PC-9 (cell line): ENCODE data around the gene TMTC2. TPM values are rescaled to one million over a fixed set of nuclear protein-coding genes. Genes with fewer than 3 reads are reported as not detected.
A peak's percentile ranks its signal among the peaks of the same experiment; 100 is the strongest.

Experiments
- BruUV-seq: library from RNA; stranded (reverse); fragments of 400-500 nt; replicated peaks from 2 replicates; lab custom pipeline; 2021; lab: Mats Ljungman, UMichigan
- CTCF ChIA-PET: fragments of 300-600 bp; sonication (Branson Sonifier 250); formaldehyde crosslinking; loops from one replicate; lab custom pipeline; 2022; ENCODE audit warnings: antibody characterized with exemption; lab: Charles Lee
- POLR2A ChIA-PET: fragments of 300-600 bp; sonication (Branson Sonifier 250); formaldehyde crosslinking; loops from one replicate; lab custom pipeline; 2022; ENCODE audit warnings: antibody characterized with exemption; ENCODE audit not compliant: unreplicated experiment; lab: Charles Lee
- DNase-seq, 2 experiments: peaks; one replicate each; pipeline versions ENCODE4 v3.0.0 to v3.0.0-alpha.2; 2015 to 2022; ENCODE audit warnings: mixed read lengths in 1 of 2
- H2AFZ ChIP-seq: fragments of 200-600 bp; sonication (generic); 2 replicates; pipeline ENCODE4 v1.8.1; 2017; ENCODE audit warnings: antibody characterized with exemption
- H3F3A ChIP-seq: fragments of 200-600 bp; sonication (generic); 2 replicates; pipeline ENCODE4 v1.8.1; 2017; ENCODE audit warnings: antibody characterized with exemption, mild to moderate bottlenecking, low read depth; ENCODE audit not compliant: insufficient read depth
- H3K27ac ChIP-seq: fragments of 200-600 bp; sonication (generic); 2 replicates; pipeline ENCODE4 v1.6.1; 2016; ENCODE audit warnings: mixed run types
- H3K27me3 ChIP-seq: fragments of 200-600 bp; sonication (generic); 2 replicates; pipeline ENCODE4 v1.6.1; 2016; ENCODE audit warnings: low read depth, mixed run types; ENCODE audit not compliant: insufficient read depth
- H3K36me3 ChIP-seq: fragments of 200-600 bp; sonication (generic); 2 replicates; pipeline ENCODE4 v1.6.1; 2016; ENCODE audit warnings: low read depth, mixed run types
- H3K4me1 ChIP-seq: fragments of 200-600 bp; sonication (generic); replicated peaks from 2 replicates; pipeline ENCODE4 v1.6.1; 2016; ENCODE audit warnings: mixed run types; ENCODE audit not compliant: insufficient read depth
- H3K4me2 ChIP-seq: fragments of 200-600 bp; sonication (generic); 2 replicates; pipeline ENCODE4 v1.6.1; 2017; ENCODE audit warnings: mixed run types
- H3K4me3 ChIP-seq: fragments of 200-600 bp; sonication (generic); 2 replicates; pipeline ENCODE4 v1.6.1; 2016; ENCODE audit warnings: mixed run types
- H3K79me2 ChIP-seq: fragments of 200-600 bp; sonication (generic); 2 replicates; pipeline ENCODE4 v1.6.1; 2017; ENCODE audit warnings: low read depth, mixed run types
- H3K9me2 ChIP-seq: fragments of 200-600 bp; sonication (generic); 2 replicates; pipeline ENCODE4 v1.8.1; 2017; ENCODE audit warnings: mild to moderate bottlenecking; ENCODE audit not compliant: insufficient read depth
- H3K9me3 ChIP-seq: fragments of 200-600 bp; sonication (generic); 2 replicates; pipeline ENCODE4 v1.8.1; 2016; ENCODE audit warnings: low read depth; ENCODE audit not compliant: insufficient read depth
- H4K20me1 ChIP-seq: fragments of 200-600 bp; sonication (generic); 2 replicates; pipeline ENCODE4 v1.8.1; 2017; ENCODE audit not compliant: insufficient read depth
- CTCF ChIP-seq: fragments of 200-600 bp; sonication (generic); conservative IDR thresholded peaks from 2 replicates; pipeline ENCODE4 v1.6.1; 2017; ENCODE audit warnings: mixed run types, antibody characterized with exemption, mild to moderate bottlenecking, moderate library complexity
- EZH2 ChIP-seq: fragments of 200-600 bp; sonication (generic); IDR thresholded peaks from 2 replicates; pipeline ENCODE4 v1.8.0; 2017; ENCODE audit warnings: antibody characterized with exemption, low read depth
- intact Hi-C: fragments of 100-400 bp; cut with micrococcal nuclease; formaldehyde crosslinking; loops from one replicate; pipeline ENCODE4 v1.10.0; 2022; ENCODE audit not compliant: unreplicated experiment
- total RNA-seq: library from RNA; stranded (reverse); gene quantifications from 2 replicates; pipeline ENCODE4 v1.2.3, GENCODE V29; 2021

Gene TMTC2
- total RNA-seq, 1 experiment from 2014 or later, result 8.6 TPM

GRCh38 chr12:82694276-82694675, 7.6 kb downstream of the TMTC2 start:
- no peak overlapping the region for H3K4me3 ChIP-seq
- no peak for TF ChIP-seq EZH2
- TF ChIP-seq CTCF, result no peak
- H3K27me3 ChIP-seq, result no peaks in the 10 kb centered on the region
- H3K9me2 ChIP-seq, result no peaks in the 10 kb centered on the region; the same call in 1 of the 2 replicates
- H3K9me3 ChIP-seq, result no peaks in the 10 kb centered on the region
- peaks cover 6% of the 10 kb centered on the region; the same call in 1 of the 2 replicates for H3F3A ChIP-seq
- H3K27ac ChIP-seq, result no peak overlapping the region
- H3K36me3 ChIP-seq, result no peaks in the 10 kb centered on the region
- no peaks in the 10 kb centered on the region for H4K20me1 ChIP-seq
- POLR2A ChIA-PET, result no interaction called here
- no peaks in the 10 kb centered on the region for H3K79me2 ChIP-seq
- no peak overlapping the region for H2AFZ ChIP-seq
- H3K4me2 ChIP-seq, result no peak overlapping the region
- intact Hi-C loops, result loop anchor here (5.0 kb wide), 1 partner anchor 53 kb away; no protein-coding TSS in a partner anchor
- CTCF ChIA-PET, result no interaction called here
- no peak for DNase-seq
- no TSS peak for BruUV-seq
- H3K4me1 ChIP-seq, result peaks cover 8% of the 10 kb centered on the region; the same call in 1 of the 2 replicates

DNA sequence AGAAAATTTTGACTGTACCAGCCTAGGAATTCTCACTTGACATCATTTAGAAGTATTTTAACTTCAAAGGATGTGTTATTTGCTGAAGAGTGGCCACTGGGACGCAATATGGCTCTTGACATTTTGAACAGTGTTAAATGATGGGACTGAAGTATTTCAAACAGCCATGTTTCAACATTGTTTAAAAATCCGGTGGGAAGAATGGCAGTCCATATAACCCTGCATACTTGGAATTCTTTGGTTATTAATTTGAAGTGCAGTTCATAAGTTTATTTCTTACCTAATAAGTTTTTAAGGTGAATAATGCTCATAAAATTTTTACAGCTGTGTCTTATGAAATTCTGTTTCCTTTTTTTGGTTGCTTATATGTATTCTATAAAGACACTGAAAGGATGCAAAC, 8.3 kb downstream of the TMTC2 start:
- Histone ChIP-seq H3K79me2 (no peaks in the 10 kb centered on the region), H3K4me2 (no peak overlapping the region), H3K4me3 (no peak overlapping the region), H3K27ac (no peak overlapping the region), H3K27me3 (no peaks in the 10 kb centered on the region), H2AFZ (no peak overlapping the region), H3K4me1 (peaks cover 8% of the 10 kb centered on the region; the same call in 1 of the 2 replicates), H3K36me3 (no peaks in the 10 kb centered on the region), H3F3A (peaks cover 6% of the 10 kb centered on the region; the same call in 1 of the 2 replicates), H3K9me2 (no peaks in the 10 kb centered on the region; the same call in 1 of the 2 replicates), H4K20me1 (no peaks in the 10 kb centered on the region), H3K9me3 (no peaks in the 10 kb centered on the region)
- ChIA-PET POLR2A (no interaction called here), CTCF (no interaction called here)
- TF ChIP-seq CTCF (no peak), EZH2 (no peak)
- peak in 1 of 2 experiments; percentile 75 for DNase-seq
- no TSS peak for BruUV-seq
- intact Hi-C loops, result loop anchor here (5.0 kb wide), 1 partner anchor 52 kb away; no protein-coding TSS in a partner anchor

- no peaks in the 10 kb centered on the region for H3K79me2 ChIP-seq
- H3K9me3 ChIP-seq, result no peaks in the 10 kb centered on the region
- CTCF ChIA-PET, result no interaction called here
- no peak overlapping the region for H2AFZ ChIP-seq
- H3K4me1 ChIP-seq, result peaks cover 8% of the 10 kb centered on the region; the same call in 1 of the 2 replicates
- H3K9me2 ChIP-seq, result no peaks in the 10 kb centered on the region; the same call in 1 of the 2 replicates
- POLR2A ChIA-PET, result no interaction called here
- no TSS peak for BruUV-seq
- no peak for DNase-seq
- H3K4me2 ChIP-seq, result no peak overlapping the region
- no peaks in the 10 kb centered on the region for H4K20me1 ChIP-seq
- no peak overlapping the region for H3K27ac ChIP-seq
- no peak for TF ChIP-seq EZH2
- TF ChIP-seq CTCF, result no peak
- intact Hi-C loops, result no loop called here
- no peaks in the 10 kb centered on the region for H3K36me3 ChIP-seq
- no peak overlapping the region for H3K4me3 ChIP-seq
- H3K27me3 ChIP-seq, result no peaks in the 10 kb centered on the region
- H3F3A ChIP-seq, result peaks cover 6% of the 10 kb centered on the region; the same call in 1 of the 2 replicates
Measured at GRCh38 chr12:82695531-82695930, 8.8 kb downstream of the TMTC2 start.
